Neural progenitor cell (in vitro differentiated cells): ENCODE results near the gene OSBPL8. TPM values are rescaled to one million over a fixed set of nuclear protein-coding genes. Genes with fewer than 3 reads are reported as not detected.

Experiments
- DNase-seq: peaks from one replicate; pipeline ENCODE4 v3.0.0-alpha.2; 2016; ENCODE audit warnings: low spot score
- H2AFZ ChIP-seq: fragments of 200-600 bp; sonication (generic); replicated peaks from 2 replicates; pipeline ENCODE4 v1.6.1; 2016; ENCODE audit warnings: antibody characterized with exemption
- H3F3A ChIP-seq: fragments of 200-600 bp; sonication (generic); 2 replicates; pipeline ENCODE4 v1.6.1; 2016; ENCODE audit warnings: antibody characterized with exemption, low read depth
- H3K27ac ChIP-seq: fragments of 200-600 bp; sonication (generic); 2 replicates; pipeline ENCODE4 v1.5.1; 2016; ENCODE audit warnings: mild to moderate bottlenecking
- H3K27me3 ChIP-seq: fragments of 200-600 bp; sonication (generic); 2 replicates; pipeline ENCODE4 v1.6.1; 2016; ENCODE audit warnings: mild to moderate bottlenecking, moderate library complexity
- H3K36me3 ChIP-seq: fragments of 200-600 bp; sonication (generic); 2 replicates; pipeline ENCODE4 v1.5.1; 2016
- H3K4me1 ChIP-seq: fragments of 200-600 bp; sonication (generic); 2 replicates; pipeline ENCODE4 v1.6.1; 2016; ENCODE audit warnings: mixed run types
- H3K4me2 ChIP-seq: fragments of 200-600 bp; sonication (generic); 2 replicates; pipeline ENCODE4 v1.6.1; 2016
- H3K4me3 ChIP-seq: fragments of 200-600 bp; sonication (generic); 2 replicates; pipeline ENCODE4 v1.5.1; 2016
- H3K79me2 ChIP-seq: fragments of 200-600 bp; sonication (generic); 2 replicates; pipeline ENCODE4 v1.6.1; 2016; ENCODE audit warnings: low read depth
- H3K9ac ChIP-seq: fragments of 200-600 bp; sonication (generic); 2 replicates; pipeline ENCODE4 v1.6.1; 2016
- H3K9me3 ChIP-seq: fragments of 200-600 bp; sonication (generic); 2 replicates; pipeline ENCODE4 v1.5.1; 2016; ENCODE audit warnings: low read depth
- H4K20me1 ChIP-seq: fragments of 200-600 bp; sonication (generic); 2 replicates; pipeline ENCODE4 v1.6.1; 2016; ENCODE audit warnings: low read depth
- H3K27ac Mint-ChIP-seq: 3 replicates; pipeline ENCODE4 v1.8.0; 2021; ENCODE audit warnings: mixed read lengths
- H3K27me3 Mint-ChIP-seq: 2 replicates; pipeline ENCODE4 v1.8.0; 2022; ENCODE audit warnings: low read depth, mild to moderate bottlenecking, inconsistent platforms, moderate library complexity, mixed read lengths; ENCODE audit not compliant: insufficient read depth
- H3K36me3 Mint-ChIP-seq: 3 replicates; pipeline ENCODE4 v1.8.0; 2021; ENCODE audit warnings: mixed read lengths
- H3K4me1 Mint-ChIP-seq: 3 replicates; pipeline ENCODE4 v1.8.0; 2021; ENCODE audit warnings: mixed read lengths
- H3K4me3 Mint-ChIP-seq: 3 replicates; pipeline ENCODE4 v1.8.0; 2021; ENCODE audit warnings: mild to moderate bottlenecking, moderate library complexity, mixed read lengths
- H3K9me3 Mint-ChIP-seq: 3 replicates; pipeline ENCODE4 v1.8.0; 2020; ENCODE audit warnings: mixed read lengths
- EZH2 ChIP-seq: fragments of 200-600 bp; sonication (generic); IDR thresholded peaks from 2 replicates; pipeline ENCODE4 v1.6.1; 2017; ENCODE audit warnings: antibody characterized with exemption, mild to moderate bottlenecking, moderate library complexity
- EZH2phosphoT487 ChIP-seq: fragments of 200-600 bp; sonication (generic); IDR thresholded peaks from 2 replicates; pipeline ENCODE4 v1.6.1; 2017; ENCODE audit warnings: antibody characterized with exemption
- total RNA-seq: library from RNA; depleted of rRNA; stranded (reverse); fragments of >200 nt; gene quantifications from 2 replicates; pipeline ENCODE4 v1.2.3, GENCODE V29; 2015; ENCODE audit warnings: low replicate concordance
- TF ChIP-seq, protein P1 (sequence below): fragments of 200-600 bp; sonication (generic); IDR thresholded peaks from 2 replicates; pipeline ENCODE4 v1.5.1; 2017; ENCODE audit warnings: antibody characterized with exemption, mild to moderate bottlenecking

Gene OSBPL8
- total RNA-seq, 1 donor from 2014 or later, result 93.6 TPM

DNA sequence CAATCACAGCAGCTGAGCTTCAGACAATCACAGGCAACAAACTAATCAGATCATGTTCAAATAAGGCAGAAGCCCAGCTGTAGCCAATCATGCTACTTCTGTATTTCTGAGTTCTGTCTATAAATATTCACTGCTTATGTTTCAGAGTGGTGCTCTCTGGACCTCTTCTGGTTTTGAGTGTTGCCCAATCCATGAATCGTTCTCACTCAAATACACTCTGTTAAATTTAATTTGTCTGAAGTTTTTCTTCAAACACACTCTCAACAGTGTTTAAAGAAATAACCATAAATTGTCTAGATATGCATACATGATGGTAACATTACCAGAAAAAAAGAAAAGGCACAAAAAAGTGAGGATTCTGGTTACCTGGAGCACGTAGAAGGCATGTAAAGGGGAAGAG, 133.4 kb downstream of the OSBPL8 start:
- H3K79me2 ChIP-seq, result peaks cover 66% of the 10 kb centered on the region
- Mint-ChIP-seq H3K4me3 (no peak overlapping the region), H3K9me3 (peaks cover 22% of the 10 kb centered on the region), H3K27me3 (no peaks in the 10 kb centered on the region), H3K36me3 (peaks cover 19% of the 10 kb centered on the region), H3K27ac (no peak overlapping the region), H3K4me1 (peaks cover 7% of the 10 kb centered on the region)
- no peaks in the 10 kb centered on the region for H3K9me3 ChIP-seq
- no peak overlapping the region for H3K9ac ChIP-seq
- no peak overlapping the region for H2AFZ ChIP-seq
- no peak for TF ChIP-seq EZH2
- TF ChIP-seq, protein P1, sequence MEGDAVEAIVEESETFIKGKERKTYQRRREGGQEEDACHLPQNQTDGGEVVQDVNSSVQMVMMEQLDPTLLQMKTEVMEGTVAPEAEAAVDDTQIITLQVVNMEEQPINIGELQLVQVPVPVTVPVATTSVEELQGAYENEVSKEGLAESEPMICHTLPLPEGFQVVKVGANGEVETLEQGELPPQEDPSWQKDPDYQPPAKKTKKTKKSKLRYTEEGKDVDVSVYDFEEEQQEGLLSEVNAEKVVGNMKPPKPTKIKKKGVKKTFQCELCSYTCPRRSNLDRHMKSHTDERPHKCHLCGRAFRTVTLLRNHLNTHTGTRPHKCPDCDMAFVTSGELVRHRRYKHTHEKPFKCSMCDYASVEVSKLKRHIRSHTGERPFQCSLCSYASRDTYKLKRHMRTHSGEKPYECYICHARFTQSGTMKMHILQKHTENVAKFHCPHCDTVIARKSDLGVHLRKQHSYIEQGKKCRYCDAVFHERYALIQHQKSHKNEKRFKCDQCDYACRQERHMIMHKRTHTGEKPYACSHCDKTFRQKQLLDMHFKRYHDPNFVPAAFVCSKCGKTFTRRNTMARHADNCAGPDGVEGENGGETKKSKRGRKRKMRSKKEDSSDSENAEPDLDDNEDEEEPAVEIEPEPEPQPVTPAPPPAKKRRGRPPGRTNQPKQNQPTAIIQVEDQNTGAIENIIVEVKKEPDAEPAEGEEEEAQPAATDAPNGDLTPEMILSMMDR, result no peak
- no peak for TF ChIP-seq EZH2phosphoT487
- no peaks in the 10 kb centered on the region for H3F3A ChIP-seq
- no peak overlapping the region for H3K4me2 ChIP-seq
- no peak for DNase-seq
- H3K4me1 ChIP-seq, result peaks cover 14% of the 10 kb centered on the region
- peaks cover 3% of the 10 kb centered on the region for H3K36me3 ChIP-seq
- no peaks in the 10 kb centered on the region for H3K27me3 ChIP-seq
- H3K27ac ChIP-seq, result no peak overlapping the region
- no peak overlapping the region for H3K4me3 ChIP-seq
- no peaks in the 10 kb centered on the region for H4K20me1 ChIP-seq

GRCh38 chr12:76424941-76425340, 134.6 kb downstream of the OSBPL8 start:
- peaks cover 19% of the 10 kb centered on the region for H3K36me3 Mint-ChIP-seq
- peaks cover 7% of the 10 kb centered on the region for H3K4me1 Mint-ChIP-seq
- Histone ChIP-seq H3K27ac (no peak overlapping the region), H3K27me3 (no peaks in the 10 kb centered on the region), H4K20me1 (no peaks in the 10 kb centered on the region), H3K36me3 (peaks cover 3% of the 10 kb centered on the region), H3K4me3 (no peak overlapping the region), H3K79me2 (peaks cover 65% of the 10 kb centered on the region), H3K9me3 (no peaks in the 10 kb centered on the region), H3K4me1 (peaks cover 14% of the 10 kb centered on the region), H3F3A (no peaks in the 10 kb centered on the region), H2AFZ (no peak overlapping the region), H3K4me2 (no peak overlapping the region), H3K9ac (no peak overlapping the region)
- H3K27me3 Mint-ChIP-seq, result no peaks in the 10 kb centered on the region
- H3K27ac Mint-ChIP-seq, result no peak overlapping the region
- DNase-seq, result no peak
- no peak for TF ChIP-seq EZH2phosphoT487
- TF ChIP-seq, protein P1, result no peak
- no peak for TF ChIP-seq EZH2
- H3K4me3 Mint-ChIP-seq, result no peak overlapping the region
- peaks cover 22% of the 10 kb centered on the region for H3K9me3 Mint-ChIP-seq

- Mint-ChIP-seq H3K4me1 (peaks cover 7% of the 10 kb centered on the region), H3K9me3 (peaks cover 22% of the 10 kb centered on the region), H3K36me3 (peaks cover 19% of the 10 kb centered on the region), H3K27me3 (no peaks in the 10 kb centered on the region), H3K27ac (no peak overlapping the region), H3K4me3 (no peak overlapping the region)
- Histone ChIP-seq H3K27me3 (no peaks in the 10 kb centered on the region), H3K4me1 (peaks cover 14% of the 10 kb centered on the region), H3K27ac (no peak overlapping the region), H2AFZ (no peak overlapping the region), H3K9me3 (no peaks in the 10 kb centered on the region), H3K9ac (no peak overlapping the region), H3K36me3 (peaks cover 3% of the 10 kb centered on the region), H3K4me2 (no peak overlapping the region), H4K20me1 (no peaks in the 10 kb centered on the region), H3K79me2 (peaks cover 45% of the 10 kb centered on the region), H3F3A (no peaks in the 10 kb centered on the region), H3K4me3 (no peak overlapping the region)
- no peak for DNase-seq
- TF ChIP-seq EZH2 (no peak), EZH2phosphoT487 (no peak)
- TF ChIP-seq, protein P1, result no peak
These were observed 136.8 kb downstream of the OSBPL8 start for GRCh38 chr12:76422543-76423438.
